Stimulated activated CD8-positive, alpha-beta memory T cell treated with anti-CD3 and anti-CD28 coated beads, Interleukin-4, amount 100 ng/mL, for 1 hour (primary cell): ENCODE measurements around the gene SLITRK2.

ENCODE experiments used
- DNase-seq, 2 donors: peaks; one replicate each; pipeline ENCODE4 v3.0.0-alpha.2; 2020; ENCODE audit warnings: low read depth in 2 of 2, low spot score in 1 of 2

Gene SLITRK2

DNA sequence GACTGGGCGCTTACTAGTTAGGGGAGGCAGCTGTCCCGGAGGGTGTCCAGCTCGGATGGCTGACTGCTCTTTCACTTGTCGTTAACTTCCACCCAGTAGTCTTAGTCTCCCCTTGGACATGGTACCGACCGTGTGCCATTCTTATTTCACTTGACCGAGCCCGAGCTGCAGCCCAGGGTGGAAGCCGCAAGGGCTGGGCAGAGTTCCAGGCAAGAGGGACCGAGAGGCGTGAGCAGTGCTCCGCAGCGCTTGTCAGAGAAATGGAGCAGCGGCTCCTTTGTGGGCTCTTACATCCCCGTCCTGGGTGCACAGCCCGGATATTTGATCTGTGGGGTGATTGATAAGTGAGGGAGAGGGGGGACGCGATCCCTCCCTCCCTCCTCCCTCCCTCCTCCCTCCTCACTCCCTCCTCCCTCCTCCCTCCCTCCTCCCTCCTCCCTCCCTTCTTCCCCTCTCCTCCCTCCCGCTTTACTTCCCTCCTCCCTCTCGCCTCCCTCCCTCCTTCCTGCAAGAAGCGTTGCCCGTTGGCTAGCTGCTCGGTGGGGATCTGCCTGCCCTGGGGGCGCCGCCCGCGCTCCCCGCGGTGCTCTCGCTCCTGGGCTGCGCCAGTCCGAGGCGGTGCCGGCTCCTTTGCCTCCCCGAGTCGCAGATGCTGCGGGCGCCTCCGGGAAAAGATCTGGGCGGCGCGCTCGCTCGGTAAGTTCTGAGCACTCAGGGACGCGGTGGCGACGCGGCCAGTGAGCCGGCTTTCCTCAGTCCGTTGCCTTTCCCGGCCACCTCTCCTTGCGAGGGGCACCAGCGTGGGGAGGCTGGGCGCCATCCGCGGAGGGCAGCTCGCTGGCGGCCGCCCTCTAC, at the start of gene SLITRK2:
SLITRK2 (plus strand) TSS at position 499 of the 855 bp plus-strand sequence. CDS start 4,597 bp downstream, outside the sequence.
- no peak for DNase-seq

- no peak for DNase-seq
These were observed 44.6 kb upstream of the SLITRK2 start for GRCh38 chrX:145773006-145773405.

DNA sequence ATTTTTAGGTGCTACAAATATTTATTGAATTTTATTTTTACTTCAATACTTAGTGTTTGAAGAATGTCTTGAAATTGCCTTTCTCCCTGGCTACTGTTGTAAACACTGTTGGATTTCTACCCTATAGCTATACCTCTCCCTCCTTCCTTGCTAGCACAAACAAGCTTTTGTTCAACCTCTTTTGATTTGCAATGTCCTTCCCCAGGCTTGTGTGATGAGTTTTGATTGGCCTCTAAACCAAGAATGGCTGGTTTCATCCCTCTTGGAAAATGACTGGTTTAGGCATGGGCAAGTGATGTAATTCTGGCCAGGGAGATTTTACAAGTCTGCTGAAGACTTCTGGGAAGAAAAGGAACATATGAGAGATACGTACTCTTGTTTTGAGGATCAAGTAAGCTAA, 25.3 kb upstream of the SLITRK2 start:
- DNase-seq, result no peak

DNA sequence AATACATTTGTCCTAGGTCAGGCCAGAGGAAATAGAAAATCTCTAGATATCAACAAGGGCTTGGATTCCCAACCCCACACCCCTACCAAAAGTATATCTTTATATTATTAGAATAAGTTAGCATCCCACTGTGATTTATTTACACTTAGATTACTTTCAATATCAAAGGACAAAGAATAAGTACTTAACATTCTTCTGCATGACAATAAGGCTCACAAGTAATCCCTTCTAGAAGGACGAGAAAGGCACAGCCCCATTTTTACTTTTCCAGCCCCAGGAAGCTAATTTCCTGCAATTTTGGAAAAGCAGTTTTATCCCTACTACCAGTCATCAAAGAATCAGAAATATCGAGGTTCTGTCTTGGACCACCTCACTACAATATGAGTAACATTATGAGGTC, 14.1 kb upstream of the SLITRK2 start:
- no peak for DNase-seq

GRCh38 chrX:145813081-145813480, 4.5 kb upstream of the SLITRK2 start:
- DNase-seq, result no peak

GRCh38 chrX:145816601-145817315, 871 bp upstream of the SLITRK2 start:
- DNase-seq, result no peak

DNA sequence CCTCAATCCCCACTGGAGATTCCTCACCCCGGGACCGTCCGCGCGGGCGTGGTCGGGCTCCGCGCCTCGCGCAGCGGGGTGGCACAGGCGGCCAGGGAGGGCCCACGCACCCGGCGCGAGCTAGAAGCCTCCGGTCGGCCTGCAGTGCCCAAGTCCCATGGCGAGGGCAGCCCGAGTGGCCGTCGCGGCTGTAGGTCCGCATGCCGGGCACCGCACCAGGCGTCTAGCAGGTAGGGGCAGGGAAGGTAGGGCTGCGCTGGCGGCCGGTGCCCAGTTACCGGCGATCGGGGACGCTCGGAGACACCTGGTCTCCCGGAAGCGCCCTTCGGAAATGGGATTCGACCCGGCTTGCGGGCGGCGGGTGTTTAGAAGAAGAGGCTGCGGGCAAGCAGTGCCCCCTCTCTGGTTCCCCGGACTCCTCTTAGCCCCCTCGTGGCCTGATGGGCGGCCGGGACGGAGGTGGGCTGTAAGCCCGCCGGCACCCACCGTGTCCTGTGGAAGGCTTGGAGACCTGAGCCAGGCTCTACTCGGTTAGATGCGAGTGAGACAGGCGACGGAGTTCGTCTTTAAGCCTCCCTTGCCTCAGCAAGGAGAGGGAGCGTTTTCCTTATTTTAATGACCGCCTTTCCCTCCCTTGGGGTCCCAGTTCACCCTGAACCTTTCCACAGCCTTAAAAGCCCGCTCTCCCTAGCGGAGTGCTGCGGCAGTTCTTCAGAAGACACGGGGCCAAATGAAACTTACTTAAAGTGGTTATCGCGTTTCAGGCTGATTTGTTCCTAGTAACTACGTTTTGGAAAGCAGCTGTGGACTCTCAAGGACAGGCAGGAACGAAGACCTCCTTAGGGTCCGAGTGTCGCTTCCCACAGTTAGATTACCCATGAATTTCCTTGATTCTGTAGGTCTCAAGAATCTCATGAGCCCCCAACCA, 821 bp downstream of the SLITRK2 start:
- no peak for DNase-seq

DNA sequence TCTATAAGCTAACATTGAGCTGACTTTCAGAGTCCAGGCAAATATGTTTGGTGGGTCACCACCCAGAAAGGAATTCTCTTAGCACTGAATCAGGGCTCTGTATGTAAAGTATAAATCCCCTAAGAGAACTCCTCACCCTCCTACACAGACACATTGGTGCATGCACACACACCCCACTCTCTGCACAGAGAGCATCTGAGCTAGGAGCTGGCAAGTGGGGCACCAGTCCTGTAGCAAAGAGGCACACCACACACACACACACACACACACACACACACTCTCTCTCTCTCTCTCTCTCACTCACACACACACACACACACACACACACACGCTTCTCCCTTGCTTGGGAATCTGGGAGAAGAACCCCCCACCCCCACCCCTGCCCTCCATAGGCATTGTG, 3.2 kb downstream of the SLITRK2 start:
- no peak for DNase-seq

DNA sequence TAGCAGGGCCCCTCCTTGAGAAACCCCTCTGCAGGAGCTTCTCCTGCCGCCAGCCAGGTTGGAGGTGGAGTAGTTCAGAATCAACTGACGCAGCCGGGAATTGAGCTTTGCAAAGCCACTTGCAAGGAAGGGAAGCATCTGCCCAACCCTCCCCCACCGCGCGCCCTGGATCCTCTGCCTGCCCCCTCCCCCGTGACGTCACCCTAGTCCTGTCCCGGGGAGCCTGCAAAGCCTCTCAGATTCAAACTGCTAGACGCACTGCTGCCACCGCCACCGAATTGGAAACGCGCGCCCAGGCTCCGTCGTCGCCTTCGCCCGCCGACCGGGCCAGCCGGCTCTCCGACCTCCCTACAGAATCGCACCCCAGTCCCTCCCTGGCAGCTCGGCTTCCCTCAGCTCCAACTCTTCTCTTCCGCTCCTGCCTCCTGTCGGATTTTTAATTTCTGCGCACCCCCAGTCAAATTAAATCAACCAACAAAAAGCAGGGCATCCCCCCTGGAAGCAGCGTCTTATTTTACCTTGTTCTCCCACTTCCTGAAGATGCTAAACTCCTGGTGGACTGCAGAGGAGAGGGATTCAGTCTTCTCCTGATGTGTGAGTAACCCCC, 3.8 kb downstream of the SLITRK2 start:
- no peak for DNase-seq

DNA sequence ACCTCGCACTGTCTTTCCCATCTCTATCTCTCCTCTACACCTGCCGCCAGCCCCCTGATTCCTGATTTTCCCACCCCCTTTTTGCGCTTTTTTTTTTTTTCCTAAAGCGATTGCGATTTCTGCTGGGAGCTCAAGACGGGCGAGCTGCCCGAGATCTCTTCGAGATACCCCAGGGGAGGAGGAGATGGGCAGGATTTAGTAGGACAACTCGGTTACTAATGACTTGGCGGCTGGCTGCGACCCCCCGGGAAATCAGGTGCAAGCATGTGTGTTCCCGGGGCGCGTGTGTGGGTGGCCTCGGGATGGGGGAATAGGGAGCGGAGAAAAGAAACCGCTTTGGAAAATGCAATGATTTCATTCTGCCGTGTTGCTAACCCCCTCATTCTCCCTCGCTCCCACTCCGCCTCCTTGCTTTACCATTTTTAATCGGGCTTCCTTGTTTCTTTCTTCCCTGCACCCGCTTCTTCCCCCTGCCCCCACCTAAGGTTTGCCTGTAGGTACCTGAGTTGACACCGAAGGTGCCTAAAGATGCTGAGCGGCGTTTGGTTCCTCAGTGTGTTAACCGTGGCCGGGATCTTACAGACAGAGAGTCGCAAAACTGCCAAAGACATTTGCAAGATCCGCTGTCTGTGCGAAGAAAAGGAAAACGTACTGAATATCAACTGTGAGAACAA, 4.4 kb downstream of the SLITRK2 start:
- DNase-seq, result no peak

DNA sequence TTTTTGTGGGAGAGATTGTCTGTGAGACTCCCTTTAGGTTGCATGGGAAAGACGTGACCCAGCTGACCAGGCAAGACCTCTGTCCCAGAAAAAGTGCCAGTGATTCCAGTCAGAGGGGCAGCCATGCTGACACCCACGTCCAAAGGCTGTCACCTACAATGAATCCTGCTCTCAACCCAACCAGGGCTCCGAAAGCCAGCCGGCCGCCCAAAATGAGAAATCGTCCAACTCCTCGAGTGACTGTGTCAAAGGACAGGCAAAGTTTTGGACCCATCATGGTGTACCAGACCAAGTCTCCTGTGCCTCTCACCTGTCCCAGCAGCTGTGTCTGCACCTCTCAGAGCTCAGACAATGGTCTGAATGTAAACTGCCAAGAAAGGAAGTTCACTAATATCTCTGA, 5.5 kb downstream of the SLITRK2 start:
- DNase-seq, result no peak

- DNase-seq, result no peak
These were observed 8.3 kb downstream of the SLITRK2 start for GRCh38 chrX:145825896-145826295.

DNA sequence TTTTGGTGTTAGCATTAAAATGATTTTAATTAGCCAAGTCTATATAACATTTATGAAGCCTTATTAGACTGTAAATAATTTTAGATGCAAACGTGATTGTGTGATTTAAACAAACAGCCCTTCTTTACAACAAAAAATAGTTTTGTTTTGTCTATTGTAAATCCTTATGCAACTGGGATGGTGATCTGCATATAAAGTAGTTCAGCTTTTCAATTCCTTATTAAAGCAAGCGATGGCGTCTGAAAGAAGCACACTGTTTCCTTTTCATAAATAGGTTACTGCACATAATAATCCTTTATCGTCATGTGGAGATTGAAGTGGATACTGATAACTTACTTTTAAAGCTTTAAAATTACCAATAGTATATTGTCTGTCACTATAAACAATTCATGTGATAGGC, 8.8 kb downstream of the SLITRK2 start:
- DNase-seq, result no peak

DNA sequence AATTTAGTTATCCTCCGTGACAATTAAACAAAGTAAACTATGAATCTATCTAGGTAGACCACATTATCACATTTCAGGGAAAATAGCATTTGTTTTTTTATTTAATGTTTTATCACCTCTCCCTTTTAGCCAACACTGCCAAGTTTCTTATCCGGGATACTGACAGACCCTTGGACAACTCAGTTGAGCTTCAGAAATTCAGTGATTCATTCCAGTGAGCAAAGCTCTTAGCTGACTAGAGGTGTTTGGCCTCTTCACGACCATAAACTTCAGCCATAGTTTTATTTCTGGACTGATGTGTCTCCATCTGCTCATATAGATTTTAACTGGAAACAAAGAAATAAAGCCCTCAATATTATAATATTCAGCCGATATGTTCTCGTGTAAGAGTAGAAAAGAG, 15.2 kb downstream of the SLITRK2 start:
- no peak for DNase-seq

DNA sequence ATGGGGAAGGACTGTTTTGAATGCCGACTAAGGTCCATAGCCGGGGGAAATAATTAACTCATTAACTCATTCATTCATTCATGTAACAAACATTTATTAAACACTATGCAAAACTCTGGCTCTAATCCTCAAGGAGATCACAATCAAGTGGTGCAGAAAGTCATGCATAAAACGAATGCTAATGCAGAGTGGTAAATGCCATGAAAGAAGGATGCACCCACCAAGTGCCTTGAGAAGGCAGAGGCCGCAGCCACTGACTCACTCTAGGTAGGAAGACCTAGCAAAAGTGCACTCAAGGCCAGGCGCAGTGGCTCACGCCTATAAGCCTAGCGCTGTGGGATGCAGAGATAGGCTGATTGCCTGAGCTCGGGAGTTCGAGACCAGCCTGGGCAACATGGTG, 22.9 kb downstream of the SLITRK2 start:
- DNase-seq, result no peak

DNA sequence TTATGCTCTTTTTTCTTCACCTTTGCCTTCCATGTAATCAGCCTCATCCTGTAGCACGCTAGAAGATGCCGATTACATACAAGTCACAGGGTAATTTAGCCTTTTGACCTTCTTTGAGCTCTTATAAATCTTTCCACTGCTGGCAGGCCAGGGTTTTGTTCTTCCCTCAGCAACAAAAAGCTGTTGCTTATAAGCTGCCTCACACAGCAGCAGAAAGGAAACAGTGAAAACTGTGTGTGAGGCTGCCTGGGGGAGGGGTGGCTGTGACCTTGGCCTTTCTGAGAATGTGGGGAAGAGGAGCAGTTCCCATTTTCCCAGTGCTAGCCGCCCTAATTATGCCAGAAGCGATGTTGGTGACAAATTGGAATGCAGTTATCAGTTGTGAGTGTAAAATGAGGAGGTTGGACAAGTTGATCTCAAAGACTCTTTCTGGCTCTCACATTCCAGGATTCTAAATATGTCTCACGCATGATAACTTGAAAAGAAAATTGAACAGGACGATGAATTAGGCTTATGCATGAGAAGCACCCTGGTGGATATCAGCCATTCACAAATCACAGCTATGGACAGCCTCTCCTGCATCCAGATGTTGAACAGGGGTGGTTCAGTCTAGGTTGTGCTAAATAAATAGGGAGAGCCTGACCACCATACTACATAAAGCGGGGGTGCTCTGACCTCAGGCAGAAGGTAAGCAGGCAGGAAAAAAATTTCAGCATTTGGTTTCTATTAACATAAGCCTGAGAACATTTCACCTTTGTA, 25.7 kb downstream of the SLITRK2 start:
- no peak for DNase-seq

- DNase-seq, result no peak
These were observed 27.3 kb downstream of the SLITRK2 start for GRCh38 chrX:145844886-145845285.

- DNase-seq, result no peak
These were observed 30.8 kb downstream of the SLITRK2 start for GRCh38 chrX:145848448-145848847.

DNA sequence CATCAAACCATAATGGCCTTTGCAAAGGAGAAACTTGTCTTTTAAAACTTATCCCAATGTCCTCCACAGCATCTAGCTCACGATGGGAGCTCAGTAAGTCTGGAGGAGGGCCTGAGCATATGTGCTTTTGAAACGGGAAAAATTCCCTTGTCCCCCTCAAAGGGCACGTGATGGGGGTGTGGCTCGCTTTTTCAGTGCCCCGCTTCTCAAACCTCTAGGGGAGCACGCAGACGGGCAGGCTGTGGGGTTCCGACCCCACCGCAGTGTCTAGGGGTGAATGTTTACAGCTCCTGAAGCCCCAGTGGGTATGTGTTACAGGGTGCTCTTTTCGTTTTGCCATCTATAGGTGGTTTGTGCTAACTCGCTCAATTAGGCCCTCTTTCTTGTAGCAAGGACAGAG, 31.2 kb downstream of the SLITRK2 start:
- DNase-seq, result no peak

DNA sequence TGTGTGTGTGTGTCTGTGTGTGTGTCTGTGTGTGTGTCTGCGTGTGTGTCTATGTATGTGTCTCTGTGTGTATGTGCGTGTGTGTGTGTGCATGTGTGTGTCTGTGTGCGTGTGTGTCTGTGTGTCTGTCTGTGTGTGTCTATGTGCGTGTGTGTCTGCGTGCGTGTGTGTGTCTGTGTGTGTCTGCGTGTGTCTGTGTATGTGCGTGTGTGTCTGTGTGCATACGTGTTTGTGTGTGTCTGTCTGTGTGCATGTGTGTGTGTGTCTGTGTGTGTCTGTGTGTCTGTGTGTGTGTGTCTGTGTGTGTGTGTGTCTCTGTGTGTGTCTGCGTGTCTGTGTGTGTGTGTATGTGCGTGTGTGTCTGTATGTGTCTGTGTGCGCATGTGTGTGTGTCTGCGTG, 35.6 kb downstream of the SLITRK2 start:
- no peak for DNase-seq
